GM12878 (cell line): ENCODE results near the gene PTTG1. TPM values are rescaled to one million over a fixed set of nuclear protein-coding genes. Genes with fewer than 3 reads are reported as not detected.

Experiments used
- CEBPZ ChIP-seq: fragments of 150-350 bp; IDR thresholded peaks from 2 replicates; pipeline ENCODE4 v1.6.1; 2016; ENCODE audit warnings: low read depth, low read length
- CHD2 ChIP-seq: IDR thresholded peaks from 2 replicates; pipeline ENCODE4 v1.6.1; 2011; ENCODE audit warnings: low read depth, low read length, improper control_type of control experiment, borderline replicate concordance
- EGR1 ChIP-seq, 2 experiments: IDR thresholded peaks; 1 replicate in 1 of 2; 2 replicates in 1 of 2; pipeline ENCODE4 v1.6.1; 2011 to 2012; ENCODE audit warnings: low read depth in 2 of 2, low read length in 2 of 2, borderline replicate concordance in 1 of 2, mild to moderate bottlenecking in 1 of 2, moderate library complexity in 1 of 2
- FOS ChIP-seq: IDR thresholded peaks from 3 replicates; pipeline ENCODE4 v1.6.1; 2011; ENCODE audit warnings: borderline replicate concordance; ENCODE audit not compliant: insufficient read length; ENCODE audit errors: extremely low read depth
- IRF4 ChIP-seq: IDR thresholded peaks from 2 replicates; pipeline ENCODE4 v1.6.1; 2011; ENCODE audit warnings: low read depth, low read length
- KLF5 ChIP-seq: fragments of 450-650 bp; IDR thresholded peaks from 2 replicates; pipeline ENCODE4 v1.6.1; 2014; ENCODE audit warnings: mild to moderate bottlenecking; ENCODE audit not compliant: partially characterized antibody
- MEF2A ChIP-seq: IDR thresholded peaks from 2 replicates; pipeline ENCODE4 v1.6.1; 2011; ENCODE audit warnings: low read depth, mild to moderate bottlenecking, low read length, moderate library complexity; ENCODE audit not compliant: insufficient read depth
- MTA3 ChIP-seq: IDR thresholded peaks from 2 replicates; pipeline ENCODE4 v1.6.1; 2012; ENCODE audit warnings: low read length, inconsistent platforms, borderline replicate concordance
- PAX5 ChIP-seq: IDR thresholded peaks from 2 replicates; pipeline ENCODE4 v1.6.1; 2011; ENCODE audit warnings: low read depth, low read length, borderline replicate concordance
- PRDM15 ChIP-seq: fragments of 450-650 bp; formaldehyde crosslinking; IDR thresholded peaks from 2 replicates; pipeline ENCODE4 v1.4.0; 2020; ENCODE audit warnings: mild to moderate bottlenecking, moderate library complexity
- SMAD1 ChIP-seq: fragments of 450-650 bp; IDR thresholded peaks from 2 replicates; pipeline ENCODE4 v1.6.1; 2018; ENCODE audit warnings: mild to moderate bottlenecking, low read depth; ENCODE audit not compliant: partially characterized antibody
- SMAD5 ChIP-seq: IDR thresholded peaks from 2 replicates; pipeline ENCODE4 v1.6.1; 2016; ENCODE audit warnings: antibody characterized with exemption, low read depth
- STAT3 ChIP-seq: IDR thresholded peaks from 2 replicates; pipeline ENCODE4 v1.6.1; 2011; ENCODE audit warnings: low read depth, low read length, improper control_type of control experiment
- SUZ12 ChIP-seq: fragments of 200-600 bp; sonication (generic); IDR thresholded peaks from one replicate; pipeline ENCODE4 v1.6.1; 2018; ENCODE audit warnings: antibody characterized with exemption, mild to moderate bottlenecking; ENCODE audit not compliant: unreplicated experiment
- WRNIP1 ChIP-seq: IDR thresholded peaks from 2 replicates; pipeline ENCODE4 v1.6.1; 2011; ENCODE audit warnings: low read depth, low read length, improper control_type of control experiment, borderline replicate concordance
- YY1 ChIP-seq: IDR thresholded peaks from 2 replicates; pipeline ENCODE4 v1.6.1; 2011; ENCODE audit warnings: low read depth, mild to moderate bottlenecking, low read length
- ZNF622 ChIP-seq: fragments of 450-650 bp; IDR thresholded peaks from 2 replicates; pipeline ENCODE4 v1.6.1; 2017; ENCODE audit warnings: mild to moderate bottlenecking, inconsistent platforms
- polyA plus RNA-seq, 11 experiments: library from polyadenylated mRNA; depleted of rRNA in 4 of 11; unstranded in 6 of 11; stranded (reverse) in 5 of 11; fragments of >200 nt; fragmentation: Nextera tagmentation in 4 of 11; fragmentation: Illumina TruSeq in 1 of 11; extraction: Ambion mirVana in 4 of 11; extraction: Trizol in 1 of 11; gene quantifications; 1 replicate in 1 of 11; 2 replicates in 10 of 11; pipeline versions ENCODE4 v1.2.1 to v1.2.3, GENCODE V29; 2011 to 2016; ENCODE audit warnings: inconsistent platforms in 2 of 11, missing spikeins in 2 of 11, low read depth in 1 of 11
- total RNA-seq, 4 experiments: library from RNA; depleted of rRNA in 3 of 4; stranded (reverse); fragments of >200 nt in 3 of 4; fragmentation: Illumina TruSeq in 1 of 4; extraction: Trizol in 1 of 4; gene quantifications; 2 replicates each; pipeline versions ENCODE4 v1.2.1 to v1.2.3, GENCODE V29; 2013 to 2021
- TF ChIP-seq, protein P1 (sequence below): fragments of 450-650 bp; IDR thresholded peaks from 2 replicates; pipeline ENCODE4 v1.6.1; 2014; ENCODE audit warnings: mild to moderate bottlenecking
- TF ChIP-seq, protein P2 (sequence below): IDR thresholded peaks from 2 replicates; pipeline ENCODE4 v1.6.1; 2011; ENCODE audit warnings: low read depth, low read length, improper control_type of control experiment, borderline replicate concordance
- TF ChIP-seq, protein P3 (sequence below): IDR thresholded peaks from 2 replicates; pipeline ENCODE4 v1.6.1; 2011; ENCODE audit warnings: low read depth, mild to moderate bottlenecking, low read length, moderate library complexity, borderline replicate concordance; ENCODE audit errors: extremely low read depth

Gene PTTG1
- total and polyA plus RNA-seq, 10 of the 15 experiments (the other 5 are each of a cell fraction or from before 2014, with no cell fraction given): 154 to 1,033 (median 377) TPM

DNA sequence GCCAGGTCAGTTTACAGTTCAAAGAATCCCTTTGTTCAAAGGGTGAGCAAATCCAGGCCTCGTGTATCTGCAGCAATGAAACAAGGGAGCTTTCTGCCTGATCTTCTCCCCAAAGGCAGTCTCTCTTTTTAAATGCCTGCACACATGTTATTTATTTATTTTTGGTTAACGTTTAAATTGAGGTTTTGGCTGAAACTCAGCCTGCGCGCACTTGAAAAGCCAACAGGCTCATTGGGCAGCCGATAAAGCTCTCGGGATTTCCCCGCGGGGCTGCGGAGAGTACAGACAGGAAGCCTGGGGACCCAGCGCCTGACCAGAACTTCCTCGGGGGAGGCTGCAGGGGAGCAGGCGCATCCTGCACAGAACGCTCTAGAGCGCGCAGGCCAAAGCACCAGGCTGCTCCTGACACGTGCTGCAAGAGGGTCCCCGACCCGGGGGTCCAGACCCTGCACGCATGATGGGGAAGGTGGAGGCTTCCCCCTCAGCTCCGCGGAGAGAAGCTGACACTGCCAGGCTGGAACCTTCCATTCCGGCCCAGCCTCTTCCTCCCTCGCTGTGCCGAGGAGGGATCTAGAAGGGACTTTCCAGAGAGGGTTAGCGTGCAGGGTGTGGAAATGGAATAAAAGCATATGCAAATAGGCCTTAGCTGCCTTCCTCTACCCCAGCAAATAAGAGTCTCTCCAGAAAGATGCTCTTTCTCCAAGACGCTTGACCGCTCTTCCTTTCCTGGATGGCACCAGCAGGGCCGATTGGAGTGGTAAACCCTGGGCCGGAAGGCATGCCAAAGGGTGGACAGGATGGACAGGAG is 46.1 kb downstream of the PTTG1 start (continued):
- TF ChIP-seq WRNIP1 (0 out of 2 replicates have a peak, but pooled peaks have one; percentile 33), FOS (no peak), SMAD5 (peak; percentile 97), YY1 (peak; percentile 64; the same call in 1 of the 2 replicates), CEBPZ (no peak), MTA3 (peak; percentile 79), SUZ12 (no peak), STAT3 (peak; percentile 57; the same call in 1 of the 2 replicates), SMAD1 (peak; percentile 98), PAX5 (peak; percentile 83), KLF5 (peak; percentile 93), IRF4 (peak; percentile 70), MEF2A (peak; percentile 94), EGR1 (IDR thresholded peaks at IDR 0.05; ENCODE audit: borderline replicate concordance in 1 of 2, low read depth in 2 of 2, low read length in 2 of 2) (peak in 1 of 2 experiments; percentile 72; a peak in 1 of 3 replicates), ZNF622 (no peak), PRDM15 (CRISPR knock-in tag) (no peak), CHD2 (peak; percentile 19; the same call in 1 of the 2 replicates)
- TF ChIP-seq, protein P1, sequence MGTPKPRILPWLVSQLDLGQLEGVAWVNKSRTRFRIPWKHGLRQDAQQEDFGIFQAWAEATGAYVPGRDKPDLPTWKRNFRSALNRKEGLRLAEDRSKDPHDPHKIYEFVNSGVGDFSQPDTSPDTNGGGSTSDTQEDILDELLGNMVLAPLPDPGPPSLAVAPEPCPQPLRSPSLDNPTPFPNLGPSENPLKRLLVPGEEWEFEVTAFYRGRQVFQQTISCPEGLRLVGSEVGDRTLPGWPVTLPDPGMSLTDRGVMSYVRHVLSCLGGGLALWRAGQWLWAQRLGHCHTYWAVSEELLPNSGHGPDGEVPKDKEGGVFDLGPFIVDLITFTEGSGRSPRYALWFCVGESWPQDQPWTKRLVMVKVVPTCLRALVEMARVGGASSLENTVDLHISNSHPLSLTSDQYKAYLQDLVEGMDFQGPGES: no peak
- TF ChIP-seq, protein P2, sequence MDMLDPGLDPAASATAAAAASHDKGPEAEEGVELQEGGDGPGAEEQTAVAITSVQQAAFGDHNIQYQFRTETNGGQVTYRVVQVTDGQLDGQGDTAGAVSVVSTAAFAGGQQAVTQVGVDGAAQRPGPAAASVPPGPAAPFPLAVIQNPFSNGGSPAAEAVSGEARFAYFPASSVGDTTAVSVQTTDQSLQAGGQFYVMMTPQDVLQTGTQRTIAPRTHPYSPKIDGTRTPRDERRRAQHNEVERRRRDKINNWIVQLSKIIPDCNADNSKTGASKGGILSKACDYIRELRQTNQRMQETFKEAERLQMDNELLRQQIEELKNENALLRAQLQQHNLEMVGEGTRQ: no peak
- TF ChIP-seq, protein P3, sequence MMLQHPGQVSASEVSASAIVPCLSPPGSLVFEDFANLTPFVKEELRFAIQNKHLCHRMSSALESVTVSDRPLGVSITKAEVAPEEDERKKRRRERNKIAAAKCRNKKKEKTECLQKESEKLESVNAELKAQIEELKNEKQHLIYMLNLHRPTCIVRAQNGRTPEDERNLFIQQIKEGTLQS: no peak
